Neural crest cell (in vitro differentiated cells): ENCODE measurements around the gene RASSF6. TPM values are rescaled to one million over a fixed set of nuclear protein-coding genes. Genes with fewer than 3 reads are reported as not detected.

Experiments used
- DNase-seq: peaks from one replicate; pipeline ENCODE4 v3.0.0; 2021; ENCODE audit warnings: low read depth, mixed read lengths, low spot score
- H3K27ac Mint-ChIP-seq: one replicate; pipeline ENCODE4 v1.8.0; 2021; ENCODE audit warnings: mild to moderate bottlenecking, mixed read lengths; ENCODE audit not compliant: unreplicated experiment
- H3K27me3 Mint-ChIP-seq: 2 replicates; pipeline ENCODE4 v1.8.0; 2021; ENCODE audit warnings: low read depth, mild to moderate bottlenecking, mixed read lengths
- H3K36me3 Mint-ChIP-seq: 2 replicates; pipeline ENCODE4 v1.8.0; 2021; ENCODE audit warnings: low read depth, mild to moderate bottlenecking, mixed read lengths
- H3K4me1 Mint-ChIP-seq: 2 replicates; pipeline ENCODE4 v1.8.0; 2021; ENCODE audit warnings: mixed read lengths
- H3K4me3 Mint-ChIP-seq: one replicate; pipeline ENCODE4 v1.8.0; 2021; ENCODE audit warnings: mild to moderate bottlenecking, mixed read lengths
- H3K9me3 Mint-ChIP-seq: 2 replicates; pipeline ENCODE4 v1.8.0; 2021; ENCODE audit warnings: mixed read lengths
- total RNA-seq: library from RNA; stranded (reverse); gene quantifications from 2 replicates; pipeline ENCODE4 v1.2.1, GENCODE V29; 2021
- TF ChIP-seq, protein P1 (sequence below): fragments of 200-600 bp; sonication (generic); conservative IDR thresholded peaks from 2 replicates; pipeline ENCODE4 v1.5.0; 2021; ENCODE audit warnings: antibody characterized with exemption, mild to moderate bottlenecking

Gene RASSF6
- total RNA-seq, 1 donor from 2014 or later: not detected

DNA sequence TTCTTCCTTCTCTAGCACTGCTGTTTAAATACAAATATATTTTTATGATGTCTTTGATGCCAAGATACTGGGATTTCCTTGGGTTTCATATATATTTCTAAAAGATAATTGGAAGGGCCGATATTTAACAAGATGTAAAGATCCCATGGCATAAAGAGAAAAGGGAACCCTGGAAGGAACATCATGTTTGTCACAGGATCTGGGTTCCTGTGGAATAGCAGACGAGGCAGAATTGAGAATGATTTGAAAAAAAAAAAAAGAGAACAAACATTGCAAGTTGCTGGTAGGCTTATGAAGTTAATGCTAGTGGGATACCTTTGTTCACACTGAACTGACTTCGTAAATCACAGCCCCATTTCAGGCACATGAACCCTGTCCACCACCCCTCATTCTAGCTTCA lies 33.6 kb downstream of the RASSF6 start:
- Mint-ChIP-seq H3K4me3 (no peak overlapping the region), H3K27ac (no peak overlapping the region), H3K27me3 (no peaks in the 10 kb centered on the region), H3K4me1 (no peaks in the 10 kb centered on the region), H3K9me3 (no peaks in the 10 kb centered on the region), H3K36me3 (no peaks in the 10 kb centered on the region)
- TF ChIP-seq, protein P1, sequence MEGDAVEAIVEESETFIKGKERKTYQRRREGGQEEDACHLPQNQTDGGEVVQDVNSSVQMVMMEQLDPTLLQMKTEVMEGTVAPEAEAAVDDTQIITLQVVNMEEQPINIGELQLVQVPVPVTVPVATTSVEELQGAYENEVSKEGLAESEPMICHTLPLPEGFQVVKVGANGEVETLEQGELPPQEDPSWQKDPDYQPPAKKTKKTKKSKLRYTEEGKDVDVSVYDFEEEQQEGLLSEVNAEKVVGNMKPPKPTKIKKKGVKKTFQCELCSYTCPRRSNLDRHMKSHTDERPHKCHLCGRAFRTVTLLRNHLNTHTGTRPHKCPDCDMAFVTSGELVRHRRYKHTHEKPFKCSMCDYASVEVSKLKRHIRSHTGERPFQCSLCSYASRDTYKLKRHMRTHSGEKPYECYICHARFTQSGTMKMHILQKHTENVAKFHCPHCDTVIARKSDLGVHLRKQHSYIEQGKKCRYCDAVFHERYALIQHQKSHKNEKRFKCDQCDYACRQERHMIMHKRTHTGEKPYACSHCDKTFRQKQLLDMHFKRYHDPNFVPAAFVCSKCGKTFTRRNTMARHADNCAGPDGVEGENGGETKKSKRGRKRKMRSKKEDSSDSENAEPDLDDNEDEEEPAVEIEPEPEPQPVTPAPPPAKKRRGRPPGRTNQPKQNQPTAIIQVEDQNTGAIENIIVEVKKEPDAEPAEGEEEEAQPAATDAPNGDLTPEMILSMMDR: no peak
- no peak for DNase-seq

GRCh38 chr4:73586040-73586439 lies 34.2 kb downstream of the RASSF6 start:
- TF ChIP-seq, protein P1: no peak
- H3K36me3 Mint-ChIP-seq: no peaks in the 10 kb centered on the region

GRCh38 chr4:73585345-73585744 lies 34.9 kb downstream of the RASSF6 start:
- Mint-ChIP-seq H3K9me3 (no peaks in the 10 kb centered on the region), H3K36me3 (no peaks in the 10 kb centered on the region), H3K4me1 (no peaks in the 10 kb centered on the region)

More at GRCh38 chr4:73586040-73586439, 34.2 kb downstream of the RASSF6 start:
- Mint-ChIP-seq H3K4me1 (no peaks in the 10 kb centered on the region), H3K9me3 (no peaks in the 10 kb centered on the region), H3K27ac (no peak overlapping the region), H3K27me3 (no peaks in the 10 kb centered on the region), H3K4me3 (no peak overlapping the region)
- DNase-seq: no peak

DNA sequence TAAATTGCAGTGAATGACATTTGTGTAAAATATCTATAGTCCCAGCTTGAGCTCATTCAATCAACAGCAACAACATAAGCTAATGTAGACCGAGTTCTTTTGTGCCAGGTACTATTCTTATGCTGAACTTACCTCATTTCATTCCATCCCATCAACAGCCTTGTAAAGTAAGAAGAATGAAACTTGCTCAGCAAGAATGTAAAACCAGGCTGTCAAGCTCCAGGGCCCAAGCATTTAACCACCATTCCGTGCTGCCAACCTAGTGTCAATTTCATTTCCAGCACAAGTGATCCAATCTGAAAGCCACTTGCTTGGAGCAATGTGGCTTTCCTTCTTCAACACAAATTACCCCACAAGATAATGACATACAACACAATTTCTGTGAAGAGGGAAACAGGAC lies 36.6 kb downstream of the RASSF6 start:
- Mint-ChIP-seq H3K27me3 (no peaks in the 10 kb centered on the region), H3K4me1 (no peaks in the 10 kb centered on the region), H3K27ac (no peak overlapping the region), H3K9me3 (no peaks in the 10 kb centered on the region), H3K36me3 (no peaks in the 10 kb centered on the region), H3K4me3 (no peak overlapping the region)
- no peak for DNase-seq
- TF ChIP-seq, protein P1: no peak

More at GRCh38 chr4:73585345-73585744, 34.9 kb downstream of the RASSF6 start:
- no peak overlapping the region for H3K27ac Mint-ChIP-seq
- no peaks in the 10 kb centered on the region for H3K27me3 Mint-ChIP-seq
- no peak overlapping the region for H3K4me3 Mint-ChIP-seq
- TF ChIP-seq, protein P1: no peak
- DNase-seq: no peak

- no peak for DNase-seq
- TF ChIP-seq, protein P1: no peak
- H3K4me3 Mint-ChIP-seq: no peak overlapping the region
- no peaks in the 10 kb centered on the region for H3K36me3 Mint-ChIP-seq
- no peaks in the 10 kb centered on the region for H3K9me3 Mint-ChIP-seq
- no peaks in the 10 kb centered on the region for H3K27me3 Mint-ChIP-seq
- H3K27ac Mint-ChIP-seq: no peak overlapping the region
- peaks cover 14% of the 10 kb centered on the region for H3K4me1 Mint-ChIP-seq
Measured at GRCh38 chr4:73577371-73577770, 42.9 kb downstream of the RASSF6 start.

DNA sequence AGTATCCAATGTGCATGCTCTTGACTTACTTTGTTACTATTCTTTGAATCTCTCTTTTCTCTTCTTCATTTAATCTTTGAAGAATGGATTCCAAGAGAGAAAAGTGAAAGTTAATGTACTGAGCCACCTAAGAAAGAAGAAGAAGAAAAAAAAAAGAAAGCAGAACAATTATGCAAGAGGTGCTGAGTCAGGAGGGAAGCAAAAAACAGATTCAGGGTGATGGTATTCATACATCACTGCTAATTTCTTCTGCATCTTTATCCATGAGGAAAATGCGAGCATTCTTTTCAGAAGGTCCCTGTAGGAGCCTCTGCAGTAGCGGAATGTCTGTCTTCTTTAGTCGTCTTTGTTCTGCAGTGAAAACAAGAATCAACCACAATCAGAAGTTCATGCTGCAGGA lies 43.9 kb downstream of the RASSF6 start:
- peaks cover 14% of the 10 kb centered on the region for H3K4me1 Mint-ChIP-seq
- H3K4me3 Mint-ChIP-seq: no peak overlapping the region
- DNase-seq: no peak
- H3K27me3 Mint-ChIP-seq: no peaks in the 10 kb centered on the region
- H3K36me3 Mint-ChIP-seq: no peaks in the 10 kb centered on the region
- no peaks in the 10 kb centered on the region for H3K9me3 Mint-ChIP-seq
- H3K27ac Mint-ChIP-seq: peak overlapping the region; percentile 9
- TF ChIP-seq, protein P1: no peak
